Lung (tissue), 12 donors: ENCODE measurements around the gene POGZ. TPM values are rescaled to one million over a fixed set of nuclear protein-coding genes. Genes with fewer than 3 reads are reported as not detected.
A peak's percentile ranks its signal among the peaks of the same experiment; 100 is the strongest.
"Not testable (repeated sequence)": the region's sequence is repeated elsewhere in the genome, so short reads cannot be mapped to it uniquely, and the experiment has no call there.

Experiments
- ATAC-seq: fragments of 200-7000 bp; cut with Tn5 transposase; one replicate; pipeline ENCODE4 v1.9.1; 2020; ENCODE audit warnings: moderate number of reproducible peaks; ENCODE audit not compliant: insufficient read depth, low FRiP score
- DNase-seq, 3 donors: peaks; one replicate each; pipeline ENCODE4 v3.0.0-alpha.2; 2013 to 2017
- H3K27ac ChIP-seq, 2 donors: one replicate each; pipeline ENCODE4 v1.5.1; 2013; ENCODE audit warnings: mild to moderate bottlenecking in 2 of 2, moderate library complexity in 2 of 2, control low read depth in 1 of 2, inconsistent platforms in 1 of 2, low read depth in 1 of 2, low read length in 1 of 2
- H3K27me3 ChIP-seq, 3 donors: one replicate each; pipeline ENCODE4 v1.5.1; 2013; ENCODE audit warnings: low read length in 2 of 3; ENCODE audit not compliant: control insufficient read depth in 3 of 3, insufficient read depth in 3 of 3
- H3K36me3 ChIP-seq, 4 donors: one replicate each; pipeline ENCODE4 v1.5.1; 2013; ENCODE audit warnings: low read length in 4 of 4, mild to moderate bottlenecking in 1 of 4, moderate library complexity in 1 of 4; ENCODE audit not compliant: control insufficient read depth in 4 of 4, insufficient read depth in 4 of 4
- H3K4me1 ChIP-seq, 5 donors: one replicate each; pipeline ENCODE4 v1.5.1; 2013; ENCODE audit warnings: low read length in 5 of 5, mild to moderate bottlenecking in 2 of 5, moderate library complexity in 1 of 5; ENCODE audit not compliant: control insufficient read depth in 5 of 5, insufficient read depth in 5 of 5
- H3K4me3 ChIP-seq: one replicate; pipeline ENCODE4 v1.5.1; 2013; ENCODE audit warnings: mild to moderate bottlenecking, control low read depth, moderate library complexity
- H3K9ac ChIP-seq, 2 donors: one replicate each; pipeline ENCODE4 v1.5.1; 2013; ENCODE audit warnings: low read length in 2 of 2, control low read depth in 1 of 2; ENCODE audit not compliant: insufficient read depth in 1 of 2
- H3K9me3 ChIP-seq, 4 donors: one replicate each; pipeline ENCODE4 v1.5.1; 2013; ENCODE audit warnings: low read length in 3 of 4, mild to moderate bottlenecking in 1 of 4, moderate library complexity in 1 of 4; ENCODE audit not compliant: control insufficient read depth in 4 of 4, insufficient read depth in 3 of 4
- WGBS, 2 donors: extraction: QIAGEN DNeasy Blood & Tissue Kit; methylation state at CpG; one replicate each; pipeline ENCODE4 v1.1.7; 2013; 5-methylcytosine and 5-hydroxymethylcytosine counted together
- polyA plus RNA-seq, 2 donors: library from polyadenylated mRNA; stranded (reverse); fragments of 200-250 nt; gene quantifications; one replicate each; pipeline ENCODE4 v1.2.1, GENCODE V29; 2013
- total RNA-seq, 2 donors: library from RNA; depleted of rRNA in 1 of 2; stranded (reverse); fragments of >200 nt in 1 of 2; gene quantifications; one replicate each; pipeline ENCODE4 v1.2.1, GENCODE V29; 2014 to 2021
- TF ChIP-seq, protein P1 (sequence below): IDR thresholded peaks from 2 replicates; pipeline ENCODE4 v1.5.1; 2012; ENCODE audit warnings: mild to moderate bottlenecking; ENCODE audit errors: control extremely low read depth, extremely low read depth
- donor health status: control.
- donor health status: control.
- donor health status: Bipolar disorder and iron deficiency.
- donor health status: healthy.
- donor health status: DM: yes; HTN: yes; CAD: no.

The POGZ gene
- total and polyA plus RNA-seq, 4 donors = 12.6 to 131 (median 41.6) TPM

DNA sequence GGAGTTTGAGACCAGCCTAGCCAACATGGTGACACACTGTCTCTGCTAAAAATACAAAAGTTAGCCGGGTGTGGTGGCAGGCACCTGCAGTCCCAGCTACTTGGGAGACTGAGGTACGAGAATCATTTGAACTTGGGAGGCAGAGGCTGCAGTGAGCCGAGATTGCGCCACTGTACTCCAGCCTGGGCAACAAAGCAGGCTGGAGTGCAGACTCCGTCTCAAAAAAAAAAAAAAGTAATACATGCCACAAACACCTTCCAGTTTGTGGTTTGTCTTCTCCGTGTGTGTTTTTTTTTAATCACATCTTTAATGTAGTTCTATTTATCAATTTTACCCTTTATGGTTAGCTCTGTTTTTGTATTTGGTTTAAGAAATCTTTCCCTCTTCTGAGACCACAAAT lies 22.3 kb downstream of the POGZ start:
- no peak overlapping the region for H3K4me3 ChIP-seq
- peaks cover 2 to 19% (median 11%) of the 10 kb centered on the region in 4 donors for H3K36me3 ChIP-seq
- no peak overlapping the region for H3K9ac ChIP-seq
- peaks cover 0 to 9% (median 0%) of the 10 kb centered on the region in 5 donors for H3K4me1 ChIP-seq
- no peak for ATAC-seq
- TF ChIP-seq, protein P1, sequence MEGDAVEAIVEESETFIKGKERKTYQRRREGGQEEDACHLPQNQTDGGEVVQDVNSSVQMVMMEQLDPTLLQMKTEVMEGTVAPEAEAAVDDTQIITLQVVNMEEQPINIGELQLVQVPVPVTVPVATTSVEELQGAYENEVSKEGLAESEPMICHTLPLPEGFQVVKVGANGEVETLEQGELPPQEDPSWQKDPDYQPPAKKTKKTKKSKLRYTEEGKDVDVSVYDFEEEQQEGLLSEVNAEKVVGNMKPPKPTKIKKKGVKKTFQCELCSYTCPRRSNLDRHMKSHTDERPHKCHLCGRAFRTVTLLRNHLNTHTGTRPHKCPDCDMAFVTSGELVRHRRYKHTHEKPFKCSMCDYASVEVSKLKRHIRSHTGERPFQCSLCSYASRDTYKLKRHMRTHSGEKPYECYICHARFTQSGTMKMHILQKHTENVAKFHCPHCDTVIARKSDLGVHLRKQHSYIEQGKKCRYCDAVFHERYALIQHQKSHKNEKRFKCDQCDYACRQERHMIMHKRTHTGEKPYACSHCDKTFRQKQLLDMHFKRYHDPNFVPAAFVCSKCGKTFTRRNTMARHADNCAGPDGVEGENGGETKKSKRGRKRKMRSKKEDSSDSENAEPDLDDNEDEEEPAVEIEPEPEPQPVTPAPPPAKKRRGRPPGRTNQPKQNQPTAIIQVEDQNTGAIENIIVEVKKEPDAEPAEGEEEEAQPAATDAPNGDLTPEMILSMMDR = no peak
- H3K9me3 ChIP-seq = no peaks in the 10 kb centered on the region
- DNase-seq = no peak
- WGBS, 2 donors = 60 to 65% methylated on average over 6 of the region's 6 CpGs
- H3K27ac ChIP-seq = no peak overlapping the region
- no peaks in the 10 kb centered on the region for H3K27me3 ChIP-seq

DNA sequence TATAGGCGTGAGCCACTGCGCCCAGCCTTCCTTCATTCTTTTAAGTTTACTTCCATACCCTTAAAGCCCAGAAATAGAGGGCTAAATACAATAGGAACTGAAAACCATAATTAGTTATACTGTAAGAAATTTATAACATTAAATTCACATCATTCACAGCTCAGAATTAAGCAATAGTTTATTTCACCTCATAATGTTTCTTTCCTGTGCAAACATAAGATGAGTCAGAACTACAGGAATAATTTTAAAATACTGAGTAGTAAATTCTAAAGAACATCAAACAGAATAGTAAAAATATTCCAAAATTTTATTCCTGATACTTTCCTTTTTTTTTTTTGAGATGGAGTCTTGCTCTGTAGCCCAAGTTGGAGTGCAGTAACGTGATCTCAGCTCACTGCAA lies 24.1 kb downstream of the POGZ start:
- no peak overlapping the region for H3K9ac ChIP-seq
- no peaks in the 10 kb centered on the region for H3K27me3 ChIP-seq
- peaks cover 0 to 5% (median 0%) of the 10 kb centered on the region in 5 donors for H3K4me1 ChIP-seq
- no peak overlapping the region for H3K27ac ChIP-seq
- WGBS, 2 donors = 89 to 94% methylated on average over 3 of the region's 3 CpGs
- H3K36me3 ChIP-seq = peaks cover 0 to 10% (median 4%) of the 10 kb centered on the region in 4 donors
- TF ChIP-seq, protein P1 = no peak
- H3K9me3 ChIP-seq = no peaks in the 10 kb centered on the region
- H3K4me3 ChIP-seq = no peak overlapping the region
- DNase-seq = peak in 1 of 3 donors; percentile 38
- ATAC-seq = no peak

DNA sequence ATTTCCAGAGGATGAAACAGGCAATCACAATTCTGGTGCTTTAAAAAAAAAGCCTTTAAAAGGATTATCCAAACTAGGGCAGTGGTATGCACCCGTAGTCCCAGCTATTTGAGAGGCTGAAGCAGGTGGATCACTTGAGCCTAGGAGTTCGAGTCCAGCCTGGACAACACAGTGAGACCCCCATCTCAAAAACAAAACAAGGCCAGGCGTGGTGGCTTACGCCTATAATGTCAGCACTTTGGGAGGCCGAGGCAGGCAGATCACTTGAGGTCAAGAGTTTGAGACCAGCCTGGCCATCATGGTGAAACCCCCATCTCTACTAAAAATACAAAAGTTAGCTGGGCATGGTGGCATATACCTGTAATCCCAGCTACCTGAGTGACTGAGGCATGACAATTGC lies 25.5 kb downstream of the POGZ start:
- peaks cover 0 to 22% (median 9%) of the 10 kb centered on the region in 4 donors for H3K36me3 ChIP-seq
- DNase-seq, ATAC-seq, H3K4me1 ChIP-seq, H3K9ac ChIP-seq, H3K9me3 ChIP-seq, H3K27ac ChIP-seq, H3K4me3 ChIP-seq, H3K27me3 ChIP-seq: not testable (repeated sequence)
- WGBS, 2 donors = 93 to 97% methylated on average over 5 of the region's 5 CpGs

DNA sequence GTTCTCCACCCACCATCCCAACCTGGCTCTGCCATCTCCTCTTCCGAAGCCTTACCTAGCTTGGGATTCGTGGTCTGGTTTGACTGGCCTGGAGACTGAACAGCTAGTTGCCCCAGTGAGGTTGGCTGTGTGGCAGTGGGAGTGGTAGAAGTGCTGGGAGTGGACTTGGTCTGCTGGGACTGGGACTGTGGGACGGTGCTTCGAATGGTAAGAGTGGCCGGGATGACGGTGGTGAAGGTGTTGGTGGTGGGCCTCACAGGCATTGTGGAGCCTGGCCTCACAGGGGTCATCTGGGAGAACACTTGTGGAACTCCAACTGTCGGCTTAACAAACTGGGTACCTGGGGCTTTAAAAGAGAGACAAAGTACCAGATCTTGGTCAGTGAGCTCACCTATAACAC lies 31.2 kb downstream of the POGZ start:
- ATAC-seq = no peak
- TF ChIP-seq, protein P1 = no peak
- peaks cover 23 to 62% (median 34%) of the 10 kb centered on the region in 4 donors for H3K36me3 ChIP-seq
- H3K4me1 ChIP-seq = peaks cover 0 to 1% (median 0%) of the 10 kb centered on the region in 5 donors
- H3K4me3 ChIP-seq = no peak overlapping the region
- H3K27ac ChIP-seq = no peak overlapping the region
- H3K9ac ChIP-seq = no peak overlapping the region
- no peak for DNase-seq
- WGBS, 2 donors = 94 to 96% methylated on average over 7 of the region's 7 CpGs
- no peaks in the 10 kb centered on the region for H3K27me3 ChIP-seq
- no peaks in the 10 kb centered on the region for H3K9me3 ChIP-seq
